Right renal pelvis (tissue), 4 donors: ENCODE data around the gene SMYD3. TPM values are rescaled to one million over a fixed set of nuclear protein-coding genes. Genes with fewer than 3 reads are reported as not detected.
"Not testable (repeated sequence)": the region's sequence is repeated elsewhere in the genome, so short reads cannot be mapped to it uniquely, and the experiment has no call there.

Experiments
- DNase-seq, 4 donors: peaks; one replicate each; pipeline ENCODE4 v3.0.0-alpha.2; 2013; ENCODE audit warnings: low read depth in 4 of 4, low spot score in 3 of 4, missing footprints in 1 of 4
- polyA plus RNA-seq, 4 donors: library from polyadenylated mRNA; unstranded; fragments of 120-200 nt; gene quantifications; one replicate each; pipeline ENCODE4 v1.2.1, GENCODE V29; 2013; ENCODE audit not compliant: insufficient read length in 4 of 4

SMYD3 gene
- polyA plus RNA-seq, 4 donors: 25.1 to 36.1 (median 27.5) TPM

- DNase-seq: no peak
These were observed 788.1 kb downstream of the SMYD3 start for GRCh38 chr1:245718951-245719350.

DNA sequence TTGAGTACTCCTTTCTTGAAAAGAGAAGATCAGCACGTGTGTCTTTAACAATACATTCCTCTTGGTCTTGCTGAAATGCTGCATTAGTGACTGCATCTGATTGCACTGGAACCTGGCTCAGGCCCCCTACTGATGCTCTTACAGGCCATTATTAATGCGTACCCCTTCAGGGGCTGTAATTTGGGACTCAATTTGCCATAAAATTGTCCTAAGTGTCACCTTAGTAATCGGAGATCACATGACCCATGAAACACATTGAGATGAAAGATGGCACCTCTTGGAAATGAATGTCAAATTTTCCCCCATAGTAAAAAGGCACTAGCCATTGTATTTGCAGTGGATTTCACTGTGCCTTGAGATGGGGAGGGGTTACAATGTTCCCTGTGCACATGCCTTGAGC, 789.0 kb downstream of the SMYD3 start:
- no peak for DNase-seq

DNA sequence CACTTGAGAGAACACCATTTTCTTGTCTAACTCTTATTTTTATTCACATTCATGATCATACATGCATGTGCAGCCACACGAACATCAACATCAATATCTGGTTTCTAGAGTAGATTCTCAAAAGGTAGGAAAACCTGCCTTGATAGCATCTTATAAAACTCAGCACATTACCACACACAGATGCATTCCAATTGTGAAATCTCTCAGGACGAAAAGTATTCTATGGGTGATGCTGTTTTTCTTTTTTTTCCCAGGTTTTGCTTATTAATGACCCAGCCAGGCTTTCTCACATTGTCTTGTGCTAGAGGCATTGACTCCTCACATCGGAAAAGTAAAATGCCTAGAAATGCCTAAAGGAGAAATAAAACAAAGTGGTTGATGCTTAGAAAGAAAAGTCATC, 789.5 kb downstream of the SMYD3 start:
- DNase-seq: no peak

GRCh38 chr1:245716561-245716960, 790.5 kb downstream of the SMYD3 start:
- no peak for DNase-seq

DNA sequence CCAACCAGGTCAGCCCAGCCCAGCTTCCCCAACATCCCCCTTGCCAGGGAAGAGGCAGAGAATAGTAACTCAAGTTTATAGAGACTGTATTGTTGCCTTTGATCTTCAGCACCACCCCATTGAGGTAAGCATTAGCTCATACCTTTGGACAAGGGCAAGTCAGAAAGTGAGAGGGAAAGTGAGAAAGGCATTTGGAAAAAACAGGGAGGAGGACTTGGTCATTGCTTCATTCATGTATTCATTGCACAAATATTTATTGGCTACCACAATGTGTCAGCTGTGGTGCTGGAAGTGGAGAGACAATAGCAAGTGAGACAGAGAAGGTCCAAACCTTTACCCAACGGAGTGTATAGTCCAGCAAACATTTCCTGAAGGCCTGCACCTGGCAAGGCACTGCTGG, 791.1 kb downstream of the SMYD3 start:
- no peak for DNase-seq

DNA sequence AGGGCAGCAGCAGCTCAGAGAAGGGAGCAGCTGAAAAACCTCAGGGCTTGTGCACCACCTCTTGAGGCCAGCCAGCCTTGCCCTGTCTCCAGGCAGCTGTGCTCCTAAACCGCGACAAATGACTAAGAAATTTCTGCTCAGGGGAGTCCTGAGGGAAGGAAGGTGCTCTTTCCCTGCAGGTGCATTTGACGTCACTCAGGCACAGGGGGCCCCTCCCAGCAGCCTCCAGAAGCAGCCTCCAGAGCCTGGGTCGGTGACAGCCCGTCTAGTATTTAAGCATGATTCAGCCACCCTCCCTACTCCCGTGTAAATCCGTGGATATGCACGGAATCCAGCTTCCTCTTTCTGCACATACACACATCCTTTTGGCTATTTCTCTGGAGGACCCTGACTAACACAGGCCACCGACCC, 791.8 kb downstream of the SMYD3 start:
- no peak for DNase-seq

- DNase-seq: not testable (repeated sequence)
These were observed 793.1 kb downstream of the SMYD3 start for GRCh38 chr1:245714027-245714426.

DNA sequence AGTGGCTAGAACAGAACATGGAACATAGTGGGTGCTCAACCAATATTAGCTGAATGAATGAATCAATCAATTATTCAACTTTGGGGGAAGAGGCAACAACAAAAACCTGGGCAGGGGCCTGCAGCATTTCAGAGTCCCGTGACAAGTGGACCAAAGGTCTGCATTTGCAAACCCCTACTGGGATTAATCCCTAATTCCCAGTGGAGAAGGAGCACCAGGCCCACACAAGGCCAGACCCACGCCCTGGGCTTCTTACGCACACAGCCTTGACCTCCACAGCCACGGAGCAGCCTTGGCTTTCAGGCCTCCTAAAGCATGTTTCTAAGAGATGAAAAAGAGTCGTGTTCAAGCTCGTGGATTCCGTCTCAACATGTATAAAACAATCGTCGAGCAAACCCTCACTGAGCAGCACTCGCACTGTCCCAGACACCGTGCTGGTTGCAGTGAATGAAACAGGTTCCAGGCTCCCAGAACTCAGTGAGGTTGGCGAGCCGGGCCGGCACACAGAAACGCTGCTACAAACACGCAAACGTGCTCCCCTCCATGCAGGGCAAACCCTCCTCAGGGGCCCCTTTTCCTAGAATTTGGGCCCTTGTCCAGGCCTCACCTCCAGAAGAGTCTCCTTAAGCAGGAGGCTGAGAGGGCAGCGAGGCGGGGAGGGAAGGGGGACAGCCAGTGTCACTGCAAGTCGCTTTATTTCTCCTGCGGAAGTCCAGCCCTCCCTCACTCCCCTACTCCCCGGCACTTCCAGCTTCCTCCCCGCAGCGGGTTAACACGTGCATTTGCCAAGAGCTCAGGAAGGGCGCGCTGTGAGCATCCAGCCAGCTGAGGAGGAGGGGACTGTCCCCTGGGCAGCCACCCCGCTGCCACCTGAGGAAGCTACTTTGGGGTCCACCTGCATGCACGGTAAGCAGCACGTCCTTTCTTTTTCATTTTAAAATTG, 795.8 kb downstream of the SMYD3 start:
- DNase-seq: no peak

DNA sequence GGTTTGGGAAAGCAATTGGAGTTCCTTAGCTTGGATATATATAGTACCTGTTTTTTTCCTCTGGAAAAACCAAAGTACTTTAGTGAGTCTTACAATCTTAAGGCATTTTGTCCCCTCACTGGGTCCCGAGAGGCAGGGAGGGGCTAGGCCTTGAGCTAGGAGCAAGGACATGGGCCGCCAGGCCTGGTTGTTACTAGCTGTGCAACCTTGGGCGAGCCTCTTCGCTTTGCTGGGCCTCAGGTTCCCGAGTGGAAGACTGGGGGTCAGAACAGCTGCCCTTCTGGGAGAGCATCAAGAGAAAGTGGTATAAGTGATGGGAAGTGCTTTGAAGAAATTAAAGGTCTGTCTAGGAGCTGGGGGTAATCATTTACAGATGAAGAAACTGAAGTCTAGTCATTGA, 799.1 kb downstream of the SMYD3 start:
- DNase-seq: no peak

DNA sequence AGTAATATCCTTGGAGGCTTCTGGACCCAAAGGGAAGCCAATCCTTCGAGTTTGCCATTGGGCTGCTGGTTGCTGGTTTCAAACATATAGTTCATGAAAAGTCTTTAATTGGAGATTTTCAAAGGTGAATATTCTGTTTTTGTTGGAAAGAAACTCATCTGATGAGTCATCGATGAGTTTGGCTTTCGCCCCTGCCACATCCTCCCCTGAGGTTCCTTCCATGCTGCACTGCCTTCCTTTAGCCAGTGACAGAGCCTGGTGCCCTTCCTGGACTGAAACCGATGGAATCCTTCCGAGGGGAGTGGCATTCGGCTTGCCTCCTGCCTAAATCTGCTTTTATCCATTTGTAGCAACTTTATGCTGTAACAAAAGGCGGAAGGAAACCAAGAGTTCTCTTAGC, 802.3 kb downstream of the SMYD3 start:
- DNase-seq: no peak

DNA sequence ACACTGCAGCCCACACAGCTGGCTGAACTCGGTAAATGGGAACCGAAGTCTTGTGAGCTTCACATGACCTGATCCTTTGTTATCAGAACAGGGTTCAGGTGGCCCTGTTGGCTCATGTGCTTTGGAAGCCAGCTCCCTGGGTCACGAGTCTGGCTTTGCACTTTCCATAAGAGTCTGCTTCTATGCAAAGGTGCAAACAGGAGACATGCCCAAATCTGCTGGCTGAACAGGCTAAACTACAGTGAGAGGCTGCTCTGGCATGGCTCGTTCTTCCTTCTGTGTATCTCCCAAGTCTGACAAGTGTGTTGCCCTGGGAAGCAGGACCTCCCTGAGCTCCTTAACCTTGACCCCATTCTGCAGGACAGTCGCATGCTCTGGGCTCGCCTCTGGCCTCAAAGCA, 802.7 kb downstream of the SMYD3 start:
- DNase-seq: no peak

DNA sequence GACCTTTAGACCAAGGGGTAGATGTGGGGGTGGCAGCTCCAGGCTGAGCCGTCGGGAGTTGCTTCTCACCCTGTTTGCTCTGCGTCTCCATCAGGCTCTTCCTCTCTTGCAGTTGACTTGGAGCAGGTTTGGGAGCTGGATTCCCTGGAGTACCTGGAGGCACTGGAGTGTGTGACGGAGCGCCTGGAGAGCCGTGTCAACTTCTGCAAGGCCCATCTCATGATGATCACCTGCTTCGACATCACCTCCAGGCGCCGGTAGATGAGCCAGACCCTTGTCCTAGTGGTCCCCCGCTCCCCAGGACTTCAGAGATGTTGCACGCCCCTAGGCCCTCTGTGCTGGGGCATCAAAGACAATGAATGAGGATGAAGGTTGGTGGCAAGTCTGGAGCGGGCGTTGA, 804.7 kb downstream of the SMYD3 start:
- DNase-seq: no peak

- DNase-seq: no peak
These were observed 805.4 kb downstream of the SMYD3 start for GRCh38 chr1:245701631-245702030.

- no peak for DNase-seq
These were observed 806.4 kb downstream of the SMYD3 start for GRCh38 chr1:245700631-245701030.

Other genes with a start within 250 kb of the SMYD3 start
- gene TFB2M, start 59.0 kb upstream of the SMYD3 start, polyA plus RNA-seq: 10 to 100 TPM; 21.7 to 24.6 (median 22.5) TPM
- gene CNST, start 59.2 kb upstream of the SMYD3 start, polyA plus RNA-seq: 10 to 100 TPM; 18.8 to 25.7 (median 23.6) TPM
- gene SCCPDH, start 217.1 kb upstream of the SMYD3 start, polyA plus RNA-seq: 10 to 100 TPM; 57.8 to 63.3 (median 58.0) TPM